ENCODE data around the gene TMEM179. TPM values are rescaled to one million over a fixed set of nuclear protein-coding genes. Genes with fewer than 3 reads are reported as not detected.
A peak's percentile ranks its signal among the peaks of the same experiment; 100 is the strongest.

The TMEM179 gene
- total RNA-seq, 1 donor = not detected

GRCh38 chr14:104600141-104600643, 4.4 kb downstream of the TMEM179 start:
- DNase-seq (ENCODE audit: low read depth) = no peak
- TF ChIP-seq CTCF (IDR thresholded peaks at IDR 0.05; ENCODE audit: insufficient read depth, low read depth, low read length) = no peak

DNA sequence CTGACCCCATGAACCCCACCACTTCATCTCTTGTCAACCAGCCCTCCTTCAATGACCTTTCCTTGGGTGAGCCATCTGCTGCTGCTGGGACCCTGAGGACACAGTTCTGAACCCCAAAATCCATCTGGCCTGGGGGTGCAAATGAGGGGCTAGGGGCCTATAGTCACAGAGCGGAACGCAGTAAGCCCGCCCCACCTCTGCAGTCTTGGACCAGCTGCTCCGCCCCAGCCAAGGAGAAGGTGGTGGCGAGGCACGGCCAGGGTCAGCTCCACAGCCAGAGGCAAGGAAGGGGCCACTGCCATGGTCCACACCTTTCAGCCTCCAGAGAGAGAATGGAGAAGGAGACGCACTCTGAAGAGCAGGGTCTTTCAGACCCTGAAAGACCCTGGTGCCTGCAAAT, 5.1 kb downstream of the TMEM179 start:
- TF ChIP-seq CTCF (IDR thresholded peaks at IDR 0.05; ENCODE audit: insufficient read depth, low read depth, low read length) = no peak
- DNase-seq (ENCODE audit: low read depth) = no peak
- no peak overlapping the region for H3K4me3 ChIP-seq (ENCODE audit: low read depth, low read length)

More at GRCh38 chr14:104600141-104600643, 4.4 kb downstream of the TMEM179 start:
- H3K4me3 ChIP-seq (ENCODE audit: low read depth, low read length) = no peak overlapping the region

- no peak for TF ChIP-seq CTCF (IDR thresholded peaks at IDR 0.05; ENCODE audit: insufficient read depth, low read depth, low read length)
- DNase-seq (ENCODE audit: low read depth) = no peak
- H3K4me3 ChIP-seq (ENCODE audit: low read depth, low read length) = no peak overlapping the region
Measured at GRCh38 chr14:104598910-104599273, 5.7 kb downstream of the TMEM179 start.

DNA sequence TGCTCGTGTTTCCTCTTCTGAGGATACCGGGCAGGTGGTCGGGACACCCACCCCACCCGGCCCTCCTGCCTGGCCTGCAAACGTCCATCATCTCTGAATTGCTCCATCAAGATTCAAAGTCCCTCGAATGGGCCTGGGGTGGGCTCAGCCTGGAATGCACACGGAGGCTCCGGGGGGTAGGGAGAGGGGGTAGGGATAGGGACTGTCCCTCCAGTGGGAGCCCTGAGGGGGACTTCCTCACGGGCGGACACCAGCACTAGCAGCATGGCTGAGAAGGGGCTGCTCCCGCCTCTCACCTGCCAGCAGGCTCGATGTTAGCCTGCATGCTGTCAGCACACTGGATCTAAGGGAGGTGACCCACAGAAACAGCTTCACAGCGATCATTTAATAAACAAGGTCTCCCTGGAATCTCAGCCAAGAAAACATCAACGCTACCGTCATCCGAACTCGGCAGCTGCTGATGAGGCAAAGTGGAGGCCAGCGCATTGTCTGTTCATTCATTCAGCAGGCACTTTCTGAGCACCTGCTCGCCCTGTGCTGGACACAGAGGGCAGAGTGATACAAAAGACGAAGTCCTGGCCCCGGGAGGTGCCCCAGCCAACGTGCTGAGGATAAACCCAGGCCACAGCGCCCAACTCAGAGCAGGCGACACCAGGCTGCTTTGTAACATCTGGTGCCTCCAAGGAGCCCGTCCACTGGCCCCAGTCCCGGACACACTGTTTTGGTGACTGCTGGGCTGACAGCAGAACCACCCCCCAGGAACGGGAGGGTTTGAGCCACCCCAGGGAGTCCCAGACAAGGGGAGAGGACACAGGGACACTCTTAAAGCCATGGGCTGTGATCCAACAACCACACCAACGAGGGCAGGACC, 6.3 kb downstream of the TMEM179 start:
- TF ChIP-seq CTCF (IDR thresholded peaks at IDR 0.05; ENCODE audit: insufficient read depth, low read depth, low read length) = no peak
- DNase-seq (ENCODE audit: low read depth) = peak; percentile 13
- H3K4me3 ChIP-seq (ENCODE audit: low read depth, low read length) = no peak overlapping the region

DNA sequence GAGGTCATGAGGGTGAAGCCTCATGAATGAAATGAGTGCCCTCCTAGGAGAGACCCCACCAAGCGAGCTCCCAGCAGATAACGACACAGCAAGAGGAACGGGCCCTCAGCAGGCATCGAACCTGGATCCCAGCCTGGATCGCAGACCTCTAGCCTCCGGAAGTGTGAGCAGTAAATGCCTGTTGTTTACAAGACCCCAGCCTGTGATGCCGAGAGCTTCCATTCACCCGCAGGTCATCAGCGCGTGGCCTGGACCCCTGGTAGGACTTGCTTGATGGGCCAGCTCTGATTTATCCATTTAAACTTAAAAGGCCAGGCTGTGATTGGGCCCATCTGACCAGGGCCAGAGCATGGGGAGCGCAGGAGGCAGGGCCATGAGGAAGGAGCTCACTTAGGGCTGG, 7.0 kb downstream of the TMEM179 start:
- H3K4me3 ChIP-seq (ENCODE audit: low read depth, low read length) = no peak overlapping the region
- no peak for TF ChIP-seq CTCF (IDR thresholded peaks at IDR 0.05; ENCODE audit: insufficient read depth, low read depth, low read length)

DNA sequence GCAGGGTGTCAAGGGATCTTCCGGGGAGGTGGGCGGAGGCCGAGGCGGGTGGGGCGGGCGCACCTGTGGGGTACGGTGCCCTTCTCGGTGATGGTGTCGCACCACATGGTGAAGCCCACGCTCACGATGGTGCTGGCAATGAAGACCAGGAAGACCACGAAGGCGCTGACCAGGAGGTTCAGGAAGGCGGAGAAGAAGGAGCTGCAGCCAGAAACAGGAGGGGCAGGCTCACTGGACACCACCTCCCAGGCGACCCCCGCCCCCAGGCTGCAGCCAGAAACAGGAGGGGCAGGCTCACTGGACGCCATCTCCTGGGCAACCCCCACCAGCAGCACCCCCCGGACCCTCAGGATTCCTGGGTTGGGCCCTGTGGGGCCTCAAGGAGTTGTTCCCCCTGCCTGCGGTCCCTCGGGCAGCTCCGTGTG, 7.6 kb downstream of the TMEM179 start:
- no peak for DNase-seq (ENCODE audit: low read depth)
- no peak overlapping the region for H3K4me3 ChIP-seq (ENCODE audit: low read depth, low read length)
- no peak for TF ChIP-seq CTCF (IDR thresholded peaks at IDR 0.05; ENCODE audit: insufficient read depth, low read depth, low read length)

More for the DNA sequence above, 7.0 kb downstream of the TMEM179 start:
- DNase-seq (ENCODE audit: low read depth) = no peak
